Prostate gland (tissue), 2 donors: ENCODE results near the gene MCUR1.
"Not testable (repeated sequence)": the region's sequence is repeated elsewhere in the genome, so short reads cannot be mapped to it uniquely, and the experiment has no call there.

Source experiments
- CTCF ChIP-seq, 4 experiments: fragments of 200-600 bp in 2 of 4; fragments of 450-650 bp in 2 of 4; sonication (generic) in 2 of 4; IDR thresholded peaks; 1 replicate in 3 of 4; 2 replicates in 1 of 4; pipeline ENCODE4 v1.5.1; 2016 to 2019; ENCODE audit warnings: antibody characterized with exemption in 4 of 4, mild to moderate bottlenecking in 2 of 4, moderate library complexity in 2 of 4
- POLR2A ChIP-seq: fragments of 450-650 bp; IDR thresholded peaks from one replicate; pipeline ENCODE4 v1.6.1; 2016; ENCODE audit warnings: antibody characterized with exemption, mild to moderate bottlenecking
- POLR2AphosphoS5 ChIP-seq: sonication (generic); formaldehyde crosslinking; IDR thresholded peaks from one replicate; pipeline ENCODE4 v1.6.1; 2017; ENCODE audit warnings: antibody characterized with exemption

- TF ChIP-seq CTCF (IDR thresholded peaks at IDR 0.05); POLR2A; POLR2AphosphoS5: not testable (repeated sequence)
Measured at GRCh38 chr6:13834018-13834417, 19.7 kb upstream of the MCUR1 start.
